Measurements from ENCODE around the gene CST9. TPM values are rescaled to one million over a fixed set of nuclear protein-coding genes. Genes with fewer than 3 reads are reported as not detected.

Gene CST9
- total and polyA plus RNA-seq, 8 donors, result not detected

GRCh38 chr20:23634985-23635767 is 29.5 kb upstream of the CST9 start:
- Histone ChIP-seq H3K27me3 (peaks cover 0 to 9% of the 10 kb centered on the region in 2 donors), H3K36me3 (peaks cover 0 to 33% of the 10 kb centered on the region in 2 donors), H3K4me3 (peak overlapping the region in 1 of 2 donors; percentile 83), H3K27ac (no peak overlapping the region), H3K9me3 (no peaks in the 10 kb centered on the region), H3K4me1 (peaks cover 12 to 37% of the 10 kb centered on the region in 2 donors)
- no peak for ATAC-seq
- TF ChIP-seq, protein P1, sequence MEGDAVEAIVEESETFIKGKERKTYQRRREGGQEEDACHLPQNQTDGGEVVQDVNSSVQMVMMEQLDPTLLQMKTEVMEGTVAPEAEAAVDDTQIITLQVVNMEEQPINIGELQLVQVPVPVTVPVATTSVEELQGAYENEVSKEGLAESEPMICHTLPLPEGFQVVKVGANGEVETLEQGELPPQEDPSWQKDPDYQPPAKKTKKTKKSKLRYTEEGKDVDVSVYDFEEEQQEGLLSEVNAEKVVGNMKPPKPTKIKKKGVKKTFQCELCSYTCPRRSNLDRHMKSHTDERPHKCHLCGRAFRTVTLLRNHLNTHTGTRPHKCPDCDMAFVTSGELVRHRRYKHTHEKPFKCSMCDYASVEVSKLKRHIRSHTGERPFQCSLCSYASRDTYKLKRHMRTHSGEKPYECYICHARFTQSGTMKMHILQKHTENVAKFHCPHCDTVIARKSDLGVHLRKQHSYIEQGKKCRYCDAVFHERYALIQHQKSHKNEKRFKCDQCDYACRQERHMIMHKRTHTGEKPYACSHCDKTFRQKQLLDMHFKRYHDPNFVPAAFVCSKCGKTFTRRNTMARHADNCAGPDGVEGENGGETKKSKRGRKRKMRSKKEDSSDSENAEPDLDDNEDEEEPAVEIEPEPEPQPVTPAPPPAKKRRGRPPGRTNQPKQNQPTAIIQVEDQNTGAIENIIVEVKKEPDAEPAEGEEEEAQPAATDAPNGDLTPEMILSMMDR (IDR thresholded peaks at IDR 0.05), result no peak
- intact Hi-C loops (cut with DNase I), result no loop called here
- peak in 1 of 4 donors; percentile 49 for DNase-seq

DNA sequence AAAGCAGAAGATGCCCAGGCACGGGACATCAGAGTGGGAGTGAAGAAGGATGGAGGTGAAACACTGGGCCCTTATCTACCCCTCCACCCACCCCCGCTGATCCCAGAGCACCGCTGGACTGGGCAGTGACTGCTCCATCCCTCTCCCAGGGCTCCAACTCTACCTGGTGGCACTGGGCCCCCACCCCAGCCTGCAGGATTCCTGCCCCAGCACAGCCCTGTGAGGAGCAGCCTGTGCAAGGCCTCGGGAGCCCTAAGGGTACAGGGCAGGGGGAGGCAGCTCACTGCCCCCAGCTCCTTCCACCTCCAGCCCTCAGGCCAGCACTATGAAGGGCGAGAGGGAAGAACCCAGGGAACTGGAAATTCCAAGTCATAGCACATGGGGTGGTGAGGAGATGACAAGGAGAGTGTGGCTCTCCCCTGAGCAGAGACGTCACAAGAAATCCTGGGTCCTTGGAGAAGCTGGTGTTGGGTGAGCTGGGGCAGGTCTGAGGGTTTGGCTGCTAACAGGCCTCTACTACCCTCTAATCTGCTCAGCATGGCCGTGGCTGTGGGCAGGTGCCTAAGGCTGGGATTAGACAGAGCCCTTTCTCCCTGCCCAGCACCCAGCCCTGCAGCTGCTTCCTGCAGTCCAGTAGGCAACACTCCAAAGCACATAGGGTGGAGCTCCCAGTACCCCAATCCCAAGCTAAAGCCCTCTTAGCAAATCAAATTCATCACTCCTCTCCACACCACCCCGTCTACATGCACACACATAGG is 28.5 kb upstream of the CST9 start:
- DNase-seq (no peak), ATAC-seq (no peak)
- peaks cover 12 to 45% of the 10 kb centered on the region in 2 donors for H3K4me1 ChIP-seq
- no peak overlapping the region for H3K4me3 ChIP-seq
- peaks cover 0 to 9% of the 10 kb centered on the region in 2 donors for H3K27me3 ChIP-seq
- TF ChIP-seq, protein P1 (IDR thresholded peaks at IDR 0.05), result no peak
- peaks cover 0 to 33% of the 10 kb centered on the region in 2 donors for H3K36me3 ChIP-seq
- H3K9me3 ChIP-seq, result no peaks in the 10 kb centered on the region
- intact Hi-C loops (cut with DNase I), result no loop called here
- no peak overlapping the region for H3K27ac ChIP-seq

GRCh38 chr20:23632711-23633573 is 27.2 kb upstream of the CST9 start:
- ATAC-seq (no peak), DNase-seq (no peak)
- intact Hi-C loops (cut with DNase I), result no loop called here
- Histone ChIP-seq H3K4me1 (peaks cover 12 to 45% of the 10 kb centered on the region in 2 donors), H3K4me3 (no peak overlapping the region), H3K27me3 (peaks cover 0 to 9% of the 10 kb centered on the region in 2 donors), H3K27ac (no peak overlapping the region), H3K9me3 (no peaks in the 10 kb centered on the region), H3K36me3 (peaks cover 0 to 33% of the 10 kb centered on the region in 2 donors)
- TF ChIP-seq, protein P1 (IDR thresholded peaks at IDR 0.05), result no peak

DNA sequence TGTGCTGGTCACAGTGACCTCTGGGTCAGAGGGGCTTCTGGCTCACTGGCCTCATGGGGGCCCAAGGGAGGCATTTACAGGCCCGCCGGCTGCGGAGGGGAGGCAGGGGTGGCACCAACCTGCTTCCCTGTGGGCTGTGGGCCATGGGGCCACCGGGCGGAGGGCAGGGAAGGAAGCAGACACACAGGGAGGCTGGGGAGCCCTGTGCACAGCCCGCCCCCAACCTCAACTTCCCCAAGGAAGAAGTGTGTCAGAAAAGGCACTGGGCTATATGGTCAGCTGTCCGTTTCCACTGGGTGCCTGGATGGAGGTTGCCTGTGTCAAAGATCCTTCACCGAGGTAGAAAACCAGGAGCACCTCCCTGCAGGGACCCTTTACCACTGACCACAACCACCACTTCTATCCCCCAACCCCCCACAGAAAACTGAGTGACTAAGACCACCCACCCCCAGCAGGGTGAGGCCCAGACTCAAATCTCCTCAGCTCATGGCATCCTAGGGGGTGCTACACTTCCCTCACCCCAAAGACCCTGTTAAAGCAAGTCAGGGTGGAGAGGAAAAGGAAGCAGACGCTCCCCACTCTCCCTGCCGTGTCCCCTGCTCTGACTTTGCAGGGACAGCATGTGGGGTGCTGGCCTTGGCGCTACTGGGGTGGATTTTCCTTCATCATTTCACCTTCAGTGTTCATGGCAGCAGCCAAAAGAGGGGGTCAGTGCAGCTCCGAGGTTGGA is 26.4 kb upstream of the CST9 start:
- no peak overlapping the region for H3K27ac ChIP-seq
- H3K4me3 ChIP-seq, result no peak overlapping the region
- no peaks in the 10 kb centered on the region for H3K9me3 ChIP-seq
- H3K27me3 ChIP-seq, result peaks cover 0 to 3% of the 10 kb centered on the region in 2 donors
- ATAC-seq, result peak; percentile 49
- intact Hi-C loops (cut with DNase I), result no loop called here
- H3K36me3 ChIP-seq, result peaks cover 0 to 33% of the 10 kb centered on the region in 2 donors
- DNase-seq, result peak in 1 of 4 donors; percentile 67
- H3K4me1 ChIP-seq, result peaks cover 12 to 45% of the 10 kb centered on the region in 2 donors
- TF ChIP-seq, protein P1 (IDR thresholded peaks at IDR 0.05), result no peak

Measured in left lung (tissue), 10 donors.